H54 (cell line): Measurements from ENCODE around the gene DTX1.

Experiments
- DNase-seq: peaks from one replicate; pipeline ENCODE4 v3.0.0; 2011; ENCODE audit warnings: low spot score, mixed read lengths; ENCODE audit not compliant: insufficient read length
- FAIRE-seq: peaks from 3 replicates; lab custom pipeline; 2011; peaks lifted over from hg19 to GRCh38; lab: Jason Lieb, UNC
- POLR2A ChIP-seq: IDR thresholded peaks from 2 replicates; pipeline ENCODE4 v1.6.1; 2011; ENCODE audit warnings: low read depth, mild to moderate bottlenecking, low read length

Gene DTX1

DNA sequence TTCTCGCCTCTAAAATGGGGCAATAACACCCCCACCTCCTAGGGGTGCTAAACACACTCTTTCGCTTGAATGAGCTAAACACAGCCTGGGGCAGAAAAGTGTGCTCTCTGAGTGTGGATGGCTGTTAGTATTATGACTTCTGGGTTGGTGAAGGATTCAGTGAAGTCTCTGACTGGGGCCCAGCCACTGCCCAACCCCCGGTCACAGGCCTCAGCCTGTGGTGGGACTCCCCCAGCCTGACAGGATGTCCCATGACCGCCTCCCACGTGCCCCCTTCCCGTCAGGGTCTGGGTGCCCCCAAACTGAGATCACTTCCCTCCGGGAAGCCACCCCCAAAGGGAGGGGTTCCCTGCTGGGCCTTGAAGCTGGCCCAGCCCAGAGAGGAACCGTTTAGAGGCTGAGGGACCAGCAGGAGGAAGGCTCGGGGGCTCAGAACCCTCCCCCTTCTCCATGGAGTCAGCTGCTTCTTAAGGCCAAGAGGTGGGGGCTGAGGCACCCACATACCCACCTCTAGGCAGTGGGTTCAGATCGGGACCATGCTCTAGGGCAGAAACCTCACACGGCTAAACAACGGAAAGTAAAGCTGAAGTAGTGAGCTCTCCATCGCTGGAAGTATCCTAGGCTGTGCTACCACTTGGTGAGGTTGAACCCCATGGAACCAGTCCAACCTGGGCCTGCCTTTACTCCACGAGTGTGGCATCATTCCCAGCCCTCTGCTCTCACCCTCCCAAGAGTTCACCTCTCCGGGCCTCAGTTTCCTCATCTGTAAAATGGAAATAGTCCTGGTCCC is 13.8 kb downstream of the DTX1 start:
- TF ChIP-seq POLR2A: no peak
- no peak for DNase-seq
- FAIRE-seq: no peak

DNA sequence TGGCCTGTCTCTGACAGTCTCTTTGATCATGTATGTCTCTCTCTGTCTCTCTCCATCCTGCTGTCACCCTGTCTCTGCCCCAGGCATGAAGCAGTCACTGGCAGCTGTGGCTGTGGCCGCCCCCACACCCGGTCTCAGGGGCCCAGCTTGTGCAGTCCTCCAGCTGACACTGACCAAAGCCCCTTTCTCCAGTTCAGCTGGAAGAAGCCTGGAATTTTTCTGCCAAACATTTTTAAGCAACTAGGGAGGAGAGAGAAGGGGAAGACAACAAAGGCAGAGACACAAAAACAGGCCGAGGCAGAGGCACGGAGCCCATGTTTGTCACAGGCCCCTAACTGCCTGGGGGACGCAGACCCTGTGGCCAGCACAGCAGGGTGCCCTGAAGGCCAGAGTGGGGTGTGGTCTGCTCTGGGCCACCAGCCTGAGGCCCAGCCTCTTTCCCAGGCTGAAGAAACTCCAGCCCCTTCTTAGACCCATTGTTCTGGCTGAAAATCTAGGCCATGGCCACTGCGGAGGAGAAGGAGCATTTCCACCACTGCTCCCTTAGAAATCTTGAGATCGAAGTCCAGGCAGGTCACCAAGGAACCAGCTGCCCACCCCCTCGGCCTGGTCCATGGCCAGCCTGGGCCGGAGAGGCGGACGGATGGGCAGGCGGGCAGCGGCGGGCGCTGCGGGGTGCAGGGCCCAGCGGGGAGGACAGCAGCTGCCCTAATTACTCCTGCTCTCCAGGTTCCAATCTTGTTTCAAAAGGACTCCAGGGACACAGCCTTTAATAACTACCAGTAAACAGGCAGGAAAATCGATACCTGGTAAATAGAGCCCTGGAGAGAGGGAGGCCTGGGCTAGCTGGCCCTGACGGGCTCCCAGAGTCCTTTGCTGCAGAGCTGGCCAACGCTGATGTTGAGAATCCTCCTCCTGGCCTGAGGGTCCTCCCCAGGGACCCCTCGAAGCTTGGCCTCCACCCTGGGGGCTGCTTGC is 14.9 kb downstream of the DTX1 start:
- FAIRE-seq: no peak
- DNase-seq: no peak
- no peak for TF ChIP-seq POLR2A

DNA sequence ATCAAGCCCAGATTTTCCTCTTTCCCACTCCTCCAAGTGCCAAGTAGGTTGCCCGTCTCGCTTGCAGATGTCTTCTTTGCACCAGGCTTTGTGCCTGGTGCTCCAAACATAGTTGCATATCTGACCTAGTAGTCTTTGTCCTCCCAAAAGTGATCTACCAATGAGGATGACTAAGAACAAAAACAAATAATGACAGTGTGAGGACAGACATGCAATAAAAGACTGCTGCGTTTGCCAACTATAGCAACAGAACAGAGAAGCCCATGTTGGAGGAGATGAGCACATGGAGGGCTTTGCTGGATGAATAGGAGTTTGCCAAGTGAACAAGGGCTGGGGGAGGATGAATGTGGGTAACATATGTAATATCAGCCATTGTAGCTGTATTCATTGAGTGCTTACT is 15.6 kb downstream of the DTX1 start:
- no peak for DNase-seq
- no peak for TF ChIP-seq POLR2A
- FAIRE-seq: no peak

DNA sequence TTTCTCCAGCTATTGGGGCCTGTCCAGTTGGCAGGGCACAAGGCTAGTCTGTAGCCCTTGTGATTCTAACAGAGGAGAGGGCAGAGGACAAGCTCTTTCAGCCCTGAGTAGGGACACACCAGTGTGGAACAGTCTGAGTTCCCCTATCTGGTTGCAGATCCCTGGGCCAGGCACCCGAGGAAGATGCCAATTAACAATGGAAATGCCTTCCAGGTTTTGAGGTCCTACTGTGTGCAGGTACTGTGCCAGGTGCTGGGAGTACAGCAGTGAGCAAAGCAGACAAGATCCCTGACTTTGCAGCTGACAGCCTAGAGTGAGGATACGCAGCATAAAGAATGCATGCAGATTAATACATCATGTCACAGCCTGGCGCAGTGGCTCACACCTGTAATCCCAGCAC is 17.1 kb downstream of the DTX1 start:
- DNase-seq (no peak), FAIRE-seq (no peak)
- no peak for TF ChIP-seq POLR2A

DNA sequence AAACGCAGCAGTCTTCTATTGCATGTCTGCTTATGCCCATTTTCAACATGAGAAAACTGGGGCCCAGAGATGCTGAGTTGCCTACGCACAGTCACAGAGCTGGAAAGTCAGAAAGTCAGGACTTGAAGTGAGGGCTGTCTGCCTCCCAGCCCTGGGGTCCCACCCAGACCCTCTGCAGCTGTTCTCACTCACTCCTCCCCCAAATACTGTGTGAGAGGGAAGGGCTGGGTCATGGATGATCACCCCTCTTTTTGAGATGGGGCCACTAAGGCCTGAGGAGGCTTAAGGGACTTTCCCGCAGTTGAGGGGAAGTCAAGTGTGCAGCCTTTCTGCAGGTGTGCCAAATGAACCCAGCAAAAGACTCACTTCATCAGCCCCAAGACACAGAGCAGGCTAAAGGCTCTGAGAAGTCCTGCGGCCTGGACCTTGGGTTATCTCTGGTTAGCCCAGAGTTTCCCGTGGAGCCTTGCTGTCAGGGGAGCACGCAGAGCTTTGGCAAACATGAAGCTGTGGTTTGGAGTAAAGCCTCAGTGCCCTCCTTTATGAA is 18.7 kb downstream of the DTX1 start:
- DNase-seq: no peak
- no peak for FAIRE-seq
- TF ChIP-seq POLR2A: no peak

DNA sequence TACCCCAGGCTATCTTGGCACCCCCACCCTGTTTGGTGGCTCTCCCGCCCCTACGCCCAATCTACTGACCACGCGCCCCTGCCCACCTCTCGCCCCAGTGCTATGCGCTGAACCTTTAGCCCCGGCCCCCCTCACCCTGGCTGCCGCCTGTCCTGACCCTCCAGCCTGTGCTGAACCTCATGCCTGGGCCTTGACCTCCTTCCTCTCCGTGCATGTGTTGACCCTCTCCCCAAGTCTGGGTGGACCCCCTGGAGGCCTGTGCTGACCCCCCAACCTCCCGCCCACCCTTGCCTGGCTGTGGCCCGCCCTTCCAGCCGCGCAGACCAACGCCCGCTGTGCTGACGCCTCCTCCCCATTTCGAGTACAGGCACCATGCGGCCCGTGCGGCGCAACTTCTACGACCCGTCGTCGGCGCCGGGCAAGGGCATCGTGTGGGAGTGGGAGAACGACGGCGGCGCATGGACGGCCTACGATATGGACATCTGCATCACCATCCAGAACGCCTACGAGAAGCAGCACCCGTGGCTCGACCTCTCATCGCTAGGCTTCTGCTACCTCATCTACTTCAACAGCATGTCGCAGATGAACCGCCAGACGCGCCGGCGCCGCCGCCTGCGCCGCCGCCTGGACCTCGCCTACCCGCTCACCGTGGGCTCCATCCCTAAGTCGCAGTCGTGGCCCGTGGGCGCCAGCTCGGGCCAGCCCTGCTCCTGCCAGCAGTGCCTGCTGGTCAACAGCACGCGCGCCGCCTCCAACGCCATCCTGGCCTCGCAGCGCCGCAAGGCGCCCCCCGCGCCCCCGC is 20.7 kb downstream of the DTX1 start:
- FAIRE-seq: no peak
- TF ChIP-seq POLR2A: no peak

DNA sequence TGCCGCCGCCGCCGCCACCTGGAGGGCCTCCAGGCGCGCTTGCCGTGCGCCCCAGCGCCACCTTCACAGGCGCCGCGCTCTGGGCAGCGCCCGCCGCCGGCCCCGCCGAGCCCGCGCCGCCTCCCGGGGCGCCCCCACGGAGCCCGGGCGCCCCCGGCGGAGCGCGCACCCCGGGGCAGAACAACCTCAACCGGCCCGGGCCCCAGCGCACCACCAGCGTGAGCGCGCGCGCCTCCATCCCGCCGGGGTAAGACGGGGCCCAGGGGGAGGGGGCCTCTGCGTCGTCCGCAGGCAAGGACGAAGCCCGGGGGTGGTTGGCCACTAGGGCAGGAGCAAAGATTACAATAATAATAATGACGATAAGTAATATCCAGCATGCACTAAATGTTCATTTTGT is 21.3 kb downstream of the DTX1 start:
- no peak for TF ChIP-seq POLR2A
- FAIRE-seq: no peak
- DNase-seq: no peak

More for the DNA sequence above, 20.7 kb downstream of the DTX1 start:
- no peak for DNase-seq

DNA sequence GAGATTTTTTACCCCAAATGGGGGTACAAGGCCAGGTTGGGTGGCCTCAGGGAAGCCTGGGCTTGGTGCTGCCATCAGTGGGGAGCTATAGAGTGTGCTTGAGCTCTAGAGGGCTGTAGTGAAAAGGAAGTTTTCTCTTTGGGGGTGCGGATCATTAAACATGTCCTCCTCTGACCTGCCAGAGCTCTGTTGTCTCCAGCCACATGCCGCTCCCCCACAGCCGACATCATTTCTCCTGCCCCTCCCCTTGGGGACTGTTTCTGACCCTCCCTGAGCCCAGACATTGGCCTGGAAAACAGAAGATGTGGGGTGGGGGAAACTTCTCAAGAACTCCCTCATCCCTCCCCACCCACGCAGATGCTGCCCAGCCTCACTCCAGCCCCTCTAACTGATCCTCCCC is 25.3 kb downstream of the DTX1 start:
- FAIRE-seq (no peak), DNase-seq (no peak)
- no peak for TF ChIP-seq POLR2A

DNA sequence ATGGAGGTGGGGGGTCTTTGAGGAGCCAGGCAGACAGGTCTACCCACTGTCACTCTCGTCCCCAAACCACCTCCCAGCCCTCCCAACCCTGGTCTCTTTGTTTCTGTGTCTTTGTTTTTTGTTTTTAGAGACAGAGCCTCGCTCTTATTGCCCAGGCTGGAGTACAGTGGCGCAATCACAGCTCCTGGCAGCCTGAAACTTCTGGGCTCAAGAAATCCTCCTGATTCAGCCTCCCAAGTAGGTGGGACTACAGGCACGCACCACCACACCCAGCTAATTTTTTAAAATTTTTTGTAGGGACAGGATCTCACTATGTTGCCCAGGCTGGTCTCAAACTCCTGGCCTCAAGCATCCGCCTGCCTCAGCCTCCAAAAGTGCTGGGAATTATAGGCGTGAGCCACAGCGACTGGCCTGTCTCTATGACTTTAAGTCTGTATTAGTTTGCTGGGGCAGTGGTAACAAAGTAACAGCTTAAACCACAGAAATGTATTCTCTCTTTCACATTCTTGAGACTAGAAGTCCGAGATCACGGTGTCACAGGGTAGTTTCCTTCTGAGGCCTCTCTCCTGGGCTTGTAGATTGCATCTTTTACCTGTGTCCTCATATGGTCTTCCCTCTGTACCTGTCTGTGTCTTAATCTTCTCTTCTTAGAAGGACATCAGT is 26.1 kb downstream of the DTX1 start:
- TF ChIP-seq POLR2A: no peak
- FAIRE-seq (no peak), DNase-seq (no peak)

DNA sequence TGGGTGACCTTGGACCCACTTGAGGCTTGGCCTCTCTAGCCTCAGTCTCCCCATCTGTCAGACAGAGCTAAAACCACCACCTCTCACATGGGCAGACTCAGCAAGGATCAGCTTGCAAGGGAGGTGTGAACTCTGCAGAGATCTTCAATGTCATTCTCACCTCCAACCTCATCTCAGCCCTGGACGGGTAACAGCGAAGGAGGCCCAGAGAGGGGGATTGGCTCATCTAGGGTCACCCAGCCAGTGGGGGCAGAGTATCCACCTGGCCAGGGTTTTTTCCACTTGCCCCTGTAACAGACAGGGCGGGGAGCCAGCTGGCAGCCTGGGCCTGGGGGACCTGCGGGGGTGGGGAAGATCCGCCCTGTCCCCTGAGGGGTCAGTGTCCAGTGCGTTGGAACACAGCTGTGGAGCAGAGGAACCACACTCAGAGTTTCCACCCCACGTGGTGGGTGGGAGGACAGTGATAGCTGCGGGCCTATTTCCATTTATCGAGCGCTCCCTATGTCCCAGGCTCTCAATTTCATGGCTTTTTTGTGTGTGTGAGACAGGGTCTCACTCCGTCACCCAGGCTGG is 27.4 kb downstream of the DTX1 start:
- DNase-seq (no peak), FAIRE-seq (no peak)
- TF ChIP-seq POLR2A: no peak

DNA sequence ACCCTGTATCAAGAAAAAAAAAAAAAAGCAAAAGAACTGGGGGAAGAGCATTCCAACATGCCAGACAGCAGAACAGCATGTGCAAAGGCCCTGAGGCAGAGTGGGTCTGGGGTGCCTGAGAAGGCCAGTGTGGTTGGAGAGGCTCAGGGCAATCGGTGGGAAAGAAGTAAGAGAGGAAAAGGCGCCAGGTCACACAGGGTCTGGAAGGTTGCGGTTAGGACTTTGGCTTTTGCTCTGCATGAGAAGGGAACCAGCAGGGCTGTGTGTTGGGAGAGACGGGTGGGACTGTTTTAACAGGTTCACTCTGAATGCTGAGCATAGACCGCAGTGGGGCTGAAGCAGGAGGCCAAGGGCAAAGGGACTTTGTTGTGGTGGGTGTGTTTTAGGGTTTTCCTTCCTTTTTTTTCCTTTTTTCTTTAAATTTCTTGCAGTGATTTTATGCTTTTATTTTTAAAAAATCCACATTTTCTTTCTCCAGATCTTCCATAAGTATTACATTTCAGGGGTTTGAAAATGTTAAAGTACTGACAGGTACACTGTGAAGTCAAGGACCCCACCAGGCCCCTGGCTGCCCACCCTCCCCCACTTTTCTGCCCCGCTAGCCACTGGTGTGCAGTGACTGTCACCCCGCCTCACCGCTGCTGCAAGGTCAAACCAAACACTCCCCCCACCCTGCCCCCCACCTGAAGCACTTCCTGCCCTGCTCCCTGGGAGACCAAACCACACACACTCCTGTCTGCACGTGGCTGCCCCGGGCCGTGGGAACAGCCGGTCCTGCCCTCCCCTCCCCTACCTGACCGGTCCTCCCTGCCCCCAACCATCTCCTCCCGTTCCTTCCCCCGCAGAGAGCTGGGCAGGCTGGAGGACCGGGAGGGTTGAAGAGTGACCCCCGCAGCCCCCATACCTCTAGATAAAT is 30.0 kb downstream of the DTX1 start:
- FAIRE-seq (no peak), DNase-seq (no peak)
- TF ChIP-seq POLR2A: no peak

DNA sequence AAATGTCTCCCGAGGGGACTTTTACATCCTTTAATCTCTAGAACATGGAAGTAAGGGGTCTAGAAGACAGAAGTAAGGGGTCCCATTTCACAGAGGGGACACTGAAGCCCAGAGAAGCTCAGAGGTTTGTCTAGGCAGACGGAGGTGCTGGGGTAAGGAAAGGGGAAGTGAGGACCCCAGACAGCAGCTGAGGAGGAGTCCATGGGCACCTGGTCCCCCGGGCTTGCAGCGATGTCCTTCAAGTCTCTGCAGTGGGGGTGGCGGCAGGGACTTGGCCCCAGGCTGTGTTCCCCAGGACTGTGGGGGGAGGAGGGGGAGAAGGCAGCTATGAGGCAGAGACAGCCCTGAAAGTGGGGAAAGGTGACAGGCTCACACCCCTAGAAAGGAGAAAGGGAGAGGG is 30.7 kb downstream of the DTX1 start:
- TF ChIP-seq POLR2A: no peak
- no peak for FAIRE-seq
- DNase-seq: no peak
